OCI-LY7 (cell line): Measurements from ENCODE around the gene CHN2.

Experiments
- EZH2phosphoT487 ChIP-seq: fragments of 200-600 bp; sonication (generic); IDR thresholded peaks from 2 replicates; pipeline ENCODE4 v1.6.1; 2018; ENCODE audit warnings: low read depth, borderline replicate concordance, mild to moderate bottlenecking, mixed run types, antibody characterized with exemption, low read length, moderate library complexity, mixed read lengths
- TF ChIP-seq, protein P1 (sequence below): fragments of 200-600 bp; sonication (generic); conservative IDR thresholded peaks from 2 replicates; pipeline ENCODE4 v1.5.1; 2014; ENCODE audit warnings: mild to moderate bottlenecking, antibody characterized with exemption, low read length, moderate library complexity, mixed read lengths

DNA sequence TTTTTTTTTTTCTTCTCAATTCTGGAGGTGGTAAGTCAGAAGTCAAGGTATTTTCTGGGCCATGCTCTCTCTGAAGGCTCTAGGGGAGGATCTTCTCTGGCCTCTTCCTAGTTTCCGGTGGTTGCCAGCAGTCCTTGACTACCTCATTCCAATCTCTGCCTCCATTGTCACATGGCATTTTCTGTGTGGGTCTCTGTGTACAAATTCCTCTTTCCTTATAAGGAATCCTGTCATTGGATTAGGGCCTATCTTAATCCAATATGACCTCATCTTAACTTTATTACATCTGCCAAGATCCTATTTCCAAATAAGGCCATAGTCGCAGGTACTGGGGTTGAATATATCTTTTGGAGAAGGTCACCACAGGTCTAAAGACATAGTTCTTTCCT, 239.8 kb downstream of the CHN2 start:
- TF ChIP-seq, protein P1, sequence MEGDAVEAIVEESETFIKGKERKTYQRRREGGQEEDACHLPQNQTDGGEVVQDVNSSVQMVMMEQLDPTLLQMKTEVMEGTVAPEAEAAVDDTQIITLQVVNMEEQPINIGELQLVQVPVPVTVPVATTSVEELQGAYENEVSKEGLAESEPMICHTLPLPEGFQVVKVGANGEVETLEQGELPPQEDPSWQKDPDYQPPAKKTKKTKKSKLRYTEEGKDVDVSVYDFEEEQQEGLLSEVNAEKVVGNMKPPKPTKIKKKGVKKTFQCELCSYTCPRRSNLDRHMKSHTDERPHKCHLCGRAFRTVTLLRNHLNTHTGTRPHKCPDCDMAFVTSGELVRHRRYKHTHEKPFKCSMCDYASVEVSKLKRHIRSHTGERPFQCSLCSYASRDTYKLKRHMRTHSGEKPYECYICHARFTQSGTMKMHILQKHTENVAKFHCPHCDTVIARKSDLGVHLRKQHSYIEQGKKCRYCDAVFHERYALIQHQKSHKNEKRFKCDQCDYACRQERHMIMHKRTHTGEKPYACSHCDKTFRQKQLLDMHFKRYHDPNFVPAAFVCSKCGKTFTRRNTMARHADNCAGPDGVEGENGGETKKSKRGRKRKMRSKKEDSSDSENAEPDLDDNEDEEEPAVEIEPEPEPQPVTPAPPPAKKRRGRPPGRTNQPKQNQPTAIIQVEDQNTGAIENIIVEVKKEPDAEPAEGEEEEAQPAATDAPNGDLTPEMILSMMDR: no peak
- no peak for TF ChIP-seq EZH2phosphoT487
